Neural cell (in vitro differentiated cells): ENCODE data around the gene SEZ6. TPM values are rescaled to one million over a fixed set of nuclear protein-coding genes. Genes with fewer than 3 reads are reported as not detected.

Source experiments
- H2AFZ ChIP-seq: fragments of 200-600, 300-800 bp; sonication (generic), shearing (Covaris generic); 2 replicates; pipeline ENCODE4 v1.6.0; 2014; ENCODE audit warnings: low read depth, mild to moderate bottlenecking, antibody characterized with exemption, low read length, moderate library complexity
- H3F3A ChIP-seq: fragments of 200-600 bp; shearing (Covaris generic); 2 replicates; pipeline ENCODE4 v1.6.1; 2016; ENCODE audit warnings: mild to moderate bottlenecking, moderate library complexity, mixed read lengths, antibody characterized with exemption, low read length; ENCODE audit not compliant: insufficient read depth, poor library complexity, severe bottlenecking
- H3K27ac ChIP-seq: fragments of 200-600, 300-800 bp; sonication (generic), shearing (Covaris generic); 2 replicates; pipeline ENCODE4 v1.5.1; 2014; ENCODE audit warnings: mild to moderate bottlenecking, low read length, moderate library complexity
- H3K27me3 ChIP-seq: fragments of 300-800, 200-600 bp; sonication (generic), shearing (Covaris generic); 2 replicates; pipeline ENCODE4 v1.6.0; 2014; ENCODE audit warnings: mild to moderate bottlenecking, low read depth, low read length, moderate library complexity; ENCODE audit not compliant: insufficient read depth
- H3K36me3 ChIP-seq: fragments of 300-800, 200-600 bp; sonication (generic), shearing (Covaris generic); 2 replicates; pipeline ENCODE4 v1.5.1; 2014; ENCODE audit warnings: mild to moderate bottlenecking, antibody characterized with exemption, low read length, moderate library complexity; ENCODE audit not compliant: insufficient read depth
- H3K4me2 ChIP-seq: fragments of 300-800, 200-600 bp; sonication (generic), shearing (Covaris generic); 2 replicates; pipeline ENCODE4 v1.6.0; 2014; ENCODE audit warnings: mild to moderate bottlenecking, low read length
- H3K4me3 ChIP-seq: fragments of 300-800, 200-600 bp; sonication (generic), shearing (Covaris generic); 2 replicates; pipeline ENCODE4 v1.5.1; 2014; ENCODE audit warnings: mild to moderate bottlenecking, low read length, moderate library complexity
- H3K79me2 ChIP-seq: fragments of 200-600 bp; shearing (Covaris generic); replicated peaks from 2 replicates; pipeline ENCODE4 v1.6.0; 2014; ENCODE audit warnings: mild to moderate bottlenecking, low read length, moderate library complexity; ENCODE audit not compliant: insufficient read depth
- H3K9ac ChIP-seq: fragments of 300-800, 200-600 bp; sonication (generic), shearing (Covaris generic); 2 replicates; pipeline ENCODE4 v1.6.1; 2016; ENCODE audit warnings: mild to moderate bottlenecking, low read length, mixed read lengths
- H3K9me2 ChIP-seq: fragments of 200-600 bp; shearing (Covaris generic); 2 replicates; pipeline ENCODE4 v1.6.1; 2016; ENCODE audit warnings: mild to moderate bottlenecking, low read length, mixed read lengths; ENCODE audit not compliant: insufficient read depth
- H3K9me3 ChIP-seq: fragments of 200-600, 300-800 bp; sonication (generic), shearing (Covaris generic); 2 replicates; pipeline ENCODE4 v1.6.1; 2016; ENCODE audit warnings: mild to moderate bottlenecking, mixed run types, low read length, moderate library complexity, mixed read lengths
- H4K20me1 ChIP-seq: fragments of 200-600 bp; shearing (Covaris generic); 2 replicates; pipeline ENCODE4 v1.6.1; 2016; ENCODE audit warnings: mild to moderate bottlenecking, mixed run types; ENCODE audit not compliant: insufficient read depth
- EP300 ChIP-seq: fragments of 450-650 bp; conservative IDR thresholded peaks from 2 replicates; pipeline ENCODE4 v1.6.1; 2014; ENCODE audit warnings: antibody characterized with exemption, mild to moderate bottlenecking, moderate library complexity; ENCODE audit not compliant: poor library complexity, severe bottlenecking
- EZH2 ChIP-seq: fragments of 200-600, 300-800 bp; shearing (Covaris generic), sonication (generic); IDR thresholded peaks from 2 replicates; pipeline ENCODE4 v1.6.1; 2014; ENCODE audit warnings: antibody characterized with exemption, low read length, borderline replicate concordance, mild to moderate bottlenecking; ENCODE audit not compliant: insufficient read depth, poor library complexity, severe bottlenecking
- MXI1 ChIP-seq: fragments of 450-650 bp; conservative IDR thresholded peaks from 2 replicates; pipeline ENCODE4 v1.6.1; 2014; ENCODE audit warnings: antibody characterized with exemption, mild to moderate bottlenecking; ENCODE audit not compliant: poor library complexity, severe bottlenecking
- POLR2AphosphoS5 ChIP-seq: IDR thresholded peaks from 2 replicates; pipeline ENCODE4 v1.6.1; 2012
- RAD21 ChIP-seq: fragments of 450-650 bp; conservative IDR thresholded peaks from 2 replicates; pipeline ENCODE4 v1.6.1; 2014; ENCODE audit warnings: antibody characterized with exemption, mild to moderate bottlenecking, moderate library complexity
- SMC3 ChIP-seq: fragments of 450-650 bp; conservative IDR thresholded peaks from 2 replicates; pipeline ENCODE4 v1.6.1; 2014; ENCODE audit warnings: antibody characterized with exemption, mild to moderate bottlenecking, moderate library complexity; ENCODE audit not compliant: poor library complexity
- TAF1 ChIP-seq: IDR thresholded peaks from 2 replicates; pipeline ENCODE4 v1.6.1; 2012; ENCODE audit warnings: low read depth
- polyA plus RNA-seq: library from polyadenylated mRNA; depleted of rRNA; stranded (reverse); fragments of >200 nt; gene quantifications from 2 replicates; pipeline ENCODE4 v1.2.3, GENCODE V29; 2014
- TF ChIP-seq, protein P1 (sequence below): IDR thresholded peaks from 2 replicates; pipeline ENCODE4 v1.6.1; 2012; ENCODE audit warnings: borderline replicate concordance
- TF ChIP-seq, protein P2 (sequence below): fragments of 450-650 bp; IDR thresholded peaks from 2 replicates; pipeline ENCODE4 v1.5.1; 2014; ENCODE audit warnings: antibody characterized with exemption, mild to moderate bottlenecking, moderate library complexity; ENCODE audit not compliant: poor library complexity, severe bottlenecking

The SEZ6 gene
- polyA plus RNA-seq, 1 donor from 2014 or later: 15.1 TPM

DNA sequence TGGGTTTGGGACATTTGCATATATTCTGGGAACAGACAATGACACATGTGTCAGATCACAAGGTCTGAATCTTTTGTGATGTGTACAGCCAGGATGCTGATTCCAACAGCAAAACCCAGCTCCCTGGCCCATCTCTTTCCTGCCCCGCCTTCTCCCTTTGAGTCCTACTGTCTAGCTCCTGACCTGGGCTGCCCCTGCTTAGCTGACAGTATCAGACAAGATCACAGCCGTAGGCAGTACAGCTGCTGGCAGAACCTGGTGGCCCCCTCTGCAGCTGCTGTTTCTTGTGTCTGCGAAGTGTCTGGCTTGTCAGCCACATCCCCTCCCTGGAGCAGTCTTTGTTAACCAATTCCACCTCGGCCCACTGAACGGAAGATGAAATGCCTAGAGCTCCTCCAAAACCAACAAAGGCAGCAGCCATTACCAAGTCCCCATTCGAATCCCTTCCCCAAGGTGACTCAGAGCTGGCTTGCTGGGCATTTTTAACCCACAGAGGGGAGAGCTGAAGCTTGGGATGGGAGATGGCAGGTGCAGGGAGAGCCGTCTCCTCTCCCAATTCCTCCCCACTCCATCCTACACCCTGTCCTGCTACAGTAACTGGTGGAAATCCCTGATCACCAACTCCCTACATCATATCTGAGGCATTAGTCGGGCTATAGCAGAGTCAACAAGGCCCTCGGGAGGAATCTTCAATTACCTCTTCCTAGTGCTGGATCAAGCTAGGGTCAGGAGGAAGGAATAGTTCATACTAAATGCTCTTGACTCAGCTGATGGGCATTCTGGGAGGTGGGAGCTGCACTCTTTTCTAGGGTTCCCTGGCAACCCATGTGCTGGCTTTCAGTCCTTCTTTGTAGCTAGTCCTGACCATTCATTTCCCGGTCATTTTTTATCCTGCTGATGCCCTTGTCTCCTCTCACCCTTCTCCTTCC is 42.9 kb upstream of the SEZ6 start:
- Histone ChIP-seq H3K79me2 (no peaks in the 10 kb centered on the region), H4K20me1 (no peaks in the 10 kb centered on the region), H3K27ac (peak overlapping the region; percentile 72), H2AFZ (peak overlapping the region; percentile 25), H3K9me2 (no peaks in the 10 kb centered on the region), H3F3A (no peaks in the 10 kb centered on the region), H3K9ac (peak overlapping the region; percentile 58), H3K27me3 (no peaks in the 10 kb centered on the region), H3K9me3 (no peaks in the 10 kb centered on the region), H3K36me3 (no peaks in the 10 kb centered on the region), H3K4me2 (peak overlapping the region; percentile 2), H3K4me3 (peak overlapping the region; percentile 13)
- TF ChIP-seq EP300: peak; percentile 38
- TF ChIP-seq SMC3: peak; percentile 10
- peak; percentile 28 for TF ChIP-seq TAF1
- no peak for TF ChIP-seq POLR2AphosphoS5
- no peak for TF ChIP-seq EZH2
- TF ChIP-seq, protein P1, sequence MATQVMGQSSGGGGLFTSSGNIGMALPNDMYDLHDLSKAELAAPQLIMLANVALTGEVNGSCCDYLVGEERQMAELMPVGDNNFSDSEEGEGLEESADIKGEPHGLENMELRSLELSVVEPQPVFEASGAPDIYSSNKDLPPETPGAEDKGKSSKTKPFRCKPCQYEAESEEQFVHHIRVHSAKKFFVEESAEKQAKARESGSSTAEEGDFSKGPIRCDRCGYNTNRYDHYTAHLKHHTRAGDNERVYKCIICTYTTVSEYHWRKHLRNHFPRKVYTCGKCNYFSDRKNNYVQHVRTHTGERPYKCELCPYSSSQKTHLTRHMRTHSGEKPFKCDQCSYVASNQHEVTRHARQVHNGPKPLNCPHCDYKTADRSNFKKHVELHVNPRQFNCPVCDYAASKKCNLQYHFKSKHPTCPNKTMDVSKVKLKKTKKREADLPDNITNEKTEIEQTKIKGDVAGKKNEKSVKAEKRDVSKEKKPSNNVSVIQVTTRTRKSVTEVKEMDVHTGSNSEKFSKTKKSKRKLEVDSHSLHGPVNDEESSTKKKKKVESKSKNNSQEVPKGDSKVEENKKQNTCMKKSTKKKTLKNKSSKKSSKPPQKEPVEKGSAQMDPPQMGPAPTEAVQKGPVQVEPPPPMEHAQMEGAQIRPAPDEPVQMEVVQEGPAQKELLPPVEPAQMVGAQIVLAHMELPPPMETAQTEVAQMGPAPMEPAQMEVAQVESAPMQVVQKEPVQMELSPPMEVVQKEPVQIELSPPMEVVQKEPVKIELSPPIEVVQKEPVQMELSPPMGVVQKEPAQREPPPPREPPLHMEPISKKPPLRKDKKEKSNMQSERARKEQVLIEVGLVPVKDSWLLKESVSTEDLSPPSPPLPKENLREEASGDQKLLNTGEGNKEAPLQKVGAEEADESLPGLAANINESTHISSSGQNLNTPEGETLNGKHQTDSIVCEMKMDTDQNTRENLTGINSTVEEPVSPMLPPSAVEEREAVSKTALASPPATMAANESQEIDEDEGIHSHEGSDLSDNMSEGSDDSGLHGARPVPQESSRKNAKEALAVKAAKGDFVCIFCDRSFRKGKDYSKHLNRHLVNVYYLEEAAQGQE: no peak

DNA sequence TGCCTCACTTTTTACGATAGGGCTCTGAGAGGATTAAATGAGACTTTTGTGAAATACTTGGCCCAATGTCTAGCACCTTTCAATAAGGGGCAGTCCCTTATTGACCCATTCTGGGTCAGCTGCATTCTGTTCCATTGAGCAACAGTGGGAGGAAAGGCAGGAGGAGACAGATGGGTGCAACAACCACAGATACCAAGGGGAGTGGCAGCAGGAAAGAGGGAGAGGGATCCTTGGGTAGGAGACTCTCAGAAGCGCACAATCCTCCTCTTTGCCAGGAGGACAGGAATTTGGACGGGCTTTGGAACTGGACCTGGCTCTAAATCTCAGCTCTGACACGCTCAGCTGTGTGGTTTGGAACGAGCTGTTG is 40.6 kb upstream of the SEZ6 start:
- Histone ChIP-seq H3K27ac (no peak overlapping the region), H3K4me3 (no peak overlapping the region), H3K9ac (no peak overlapping the region), H3K79me2 (no peaks in the 10 kb centered on the region), H3K27me3 (no peaks in the 10 kb centered on the region), H3K9me3 (no peaks in the 10 kb centered on the region), H4K20me1 (no peaks in the 10 kb centered on the region), H2AFZ (no peak overlapping the region), H3K4me2 (no peak overlapping the region), H3F3A (no peaks in the 10 kb centered on the region), H3K9me2 (no peaks in the 10 kb centered on the region), H3K36me3 (no peaks in the 10 kb centered on the region)
- TF ChIP-seq RAD21 (no peak), EZH2 (no peak), POLR2AphosphoS5 (no peak), MXI1 (no peak), SMC3 (no peak), TAF1 (no peak), EP300 (no peak)
- TF ChIP-seq, protein P2, sequence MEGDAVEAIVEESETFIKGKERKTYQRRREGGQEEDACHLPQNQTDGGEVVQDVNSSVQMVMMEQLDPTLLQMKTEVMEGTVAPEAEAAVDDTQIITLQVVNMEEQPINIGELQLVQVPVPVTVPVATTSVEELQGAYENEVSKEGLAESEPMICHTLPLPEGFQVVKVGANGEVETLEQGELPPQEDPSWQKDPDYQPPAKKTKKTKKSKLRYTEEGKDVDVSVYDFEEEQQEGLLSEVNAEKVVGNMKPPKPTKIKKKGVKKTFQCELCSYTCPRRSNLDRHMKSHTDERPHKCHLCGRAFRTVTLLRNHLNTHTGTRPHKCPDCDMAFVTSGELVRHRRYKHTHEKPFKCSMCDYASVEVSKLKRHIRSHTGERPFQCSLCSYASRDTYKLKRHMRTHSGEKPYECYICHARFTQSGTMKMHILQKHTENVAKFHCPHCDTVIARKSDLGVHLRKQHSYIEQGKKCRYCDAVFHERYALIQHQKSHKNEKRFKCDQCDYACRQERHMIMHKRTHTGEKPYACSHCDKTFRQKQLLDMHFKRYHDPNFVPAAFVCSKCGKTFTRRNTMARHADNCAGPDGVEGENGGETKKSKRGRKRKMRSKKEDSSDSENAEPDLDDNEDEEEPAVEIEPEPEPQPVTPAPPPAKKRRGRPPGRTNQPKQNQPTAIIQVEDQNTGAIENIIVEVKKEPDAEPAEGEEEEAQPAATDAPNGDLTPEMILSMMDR: no peak
- TF ChIP-seq, protein P1: no peak
